Ovary (tissue), 9 donors: Measurements from ENCODE around the gene ABHD12. TPM values are rescaled to one million over a fixed set of nuclear protein-coding genes. Genes with fewer than 3 reads are reported as not detected.

Experiments
- DNase-seq, 5 donors: peaks; one replicate each; pipeline ENCODE4 v3.0.0-alpha.2; 2019 to 2020
- H3K27ac ChIP-seq, 2 donors: fragments of 200-600 bp; one replicate each; pipeline versions ENCODE4 v1.5.1 to v1.8.0; 2019 to 2022
- H3K27me3 ChIP-seq: fragments of 200-600 bp; one replicate; pipeline ENCODE4 v1.8.0; 2022
- H3K36me3 ChIP-seq: fragments of 200-600 bp; sonication (generic); one replicate; pipeline ENCODE4 v1.5.1; 2019
- H3K4me1 ChIP-seq: one replicate; pipeline ENCODE4 v1.8.1; 2013; ENCODE audit warnings: mild to moderate bottlenecking, moderate library complexity; ENCODE audit not compliant: insufficient read depth
- H3K4me3 ChIP-seq: fragments of 200-600 bp; sonication (generic); one replicate; pipeline ENCODE4 v1.5.1; 2017
- H3K9me3 ChIP-seq, 2 donors: fragments of 200-600 bp in 1 of 2; sonication (generic) in 1 of 2; one replicate each; pipeline versions ENCODE4 v1.5.1 to v1.8.1; 2013 to 2019; ENCODE audit warnings: mild to moderate bottlenecking in 1 of 2, moderate library complexity in 1 of 2
- CTCF ChIP-seq, 3 donors: fragments of 450-650 bp in 2 of 3; fragments of 200-600 bp in 1 of 3; IDR thresholded peaks; one replicate each; pipeline versions ENCODE4 v1.5.1 to v1.8.0; 2016 to 2022; ENCODE audit warnings: antibody characterized with exemption in 3 of 3, mild to moderate bottlenecking in 1 of 3
- EP300 ChIP-seq: sonication (generic); formaldehyde crosslinking; IDR thresholded peaks from one replicate; pipeline ENCODE4 v1.6.1; 2017; ENCODE audit warnings: antibody characterized with exemption
- POLR2A ChIP-seq: fragments of 450-650 bp; IDR thresholded peaks from one replicate; pipeline ENCODE4 v1.6.1; 2017; ENCODE audit warnings: antibody characterized with exemption, mild to moderate bottlenecking, moderate library complexity
- WGBS, 3 donors: extraction: QIAGEN DNeasy Blood & Tissue Kit in 1 of 3; methylation state at CpG; one replicate each; pipeline versions ENCODE4 v1.1.5 to v1.1.7; 2013 to 2017; 5-methylcytosine and 5-hydroxymethylcytosine counted together
- intact Hi-C, 4 donors: fragments of 100-400 bp; cut with DNase I; formaldehyde crosslinking; loops; one replicate each; pipeline versions ENCODE4 v1.11.0 to v1.15.1; 2022 to 2023
- polyA plus RNA-seq, 2 donors: library from polyadenylated mRNA; stranded (reverse); fragments of 200-250 nt in 1 of 2; fragments of 350-450 nt in 1 of 2; fragmentation: Illumina TruSeq in 1 of 2; extraction: RNeasy Lipid Tissue Mini Kit (QIAGEN cat#74804) in 1 of 2; gene quantifications; one replicate each; pipeline ENCODE4 v1.2.3, GENCODE V29; 2013 to 2014
- total RNA-seq, 7 donors: library from RNA; depleted of rRNA in 2 of 7; stranded (reverse); fragments of >200 nt in 2 of 7; fragmentation: NEBNext Ultra II Directional in 3 of 7; extraction: Animal tissue kit (Norgen Biotek cat#: 25700) in 3 of 7; gene quantifications; one replicate each; pipeline versions ENCODE4 v1.1.0 to v1.2.4, GENCODE V29; 2016 to 2023
- donor health status: DM: no; HTN: no; CAD: no; lungs with moderate emphysema.
- donor health status: DM: no; HTN: no; CAD: no.
- donor health status: Bipolar disorder and iron deficiency.
- donor health status: DM: yes; HTN: yes; CAD: no.
- donor health status: DM: no; HTN: no; CAD: no.
- donor health status: DM: yes; HTN: yes; CAD: no.

ABHD12 gene
- total and polyA plus RNA-seq, 9 donors = 15.0 to 87.6 (median 37.6) TPM

GRCh38 chr20:25292176-25292891 lies 98.3 kb downstream of the ABHD12 start:
- DNase-seq = no peak
- intact Hi-C loops = loop anchor here in 3 of 4 donors (5.0 to 10.0 kb wide), 4 partner anchors 102 to 298 kb away; partner anchors contain the start of genes ABHD12 (in 2 of the 3) and APMAP (in 1 of the 3)
- H3K9me3 ChIP-seq = no peaks in the 10 kb centered on the region
- 89 to 93% (median 91%) methylated on average over 30 to 35 of the region's 35 CpGs for WGBS, 3 donors
- H3K27ac ChIP-seq = no peak overlapping the region
- H3K4me3 ChIP-seq = no peak overlapping the region
- H3K27me3 ChIP-seq = no peaks in the 10 kb centered on the region
- TF ChIP-seq CTCF (IDR thresholded peaks at IDR 0.05) (no peak), POLR2A (no peak), EP300 (no peak)
- H3K4me1 ChIP-seq = no peaks in the 10 kb centered on the region
- H3K36me3 ChIP-seq = no peaks in the 10 kb centered on the region

- no peaks in the 10 kb centered on the region for H3K36me3 ChIP-seq
- 43 to 64% (median 47%) methylated on average over 26 of the region's 26 CpGs for WGBS, 3 donors
- H3K9me3 ChIP-seq = no peaks in the 10 kb centered on the region
- H3K27me3 ChIP-seq = no peaks in the 10 kb centered on the region
- H3K4me3 ChIP-seq = no peak overlapping the region
- intact Hi-C loops = loop anchor here in 3 of 4 donors (5.0 to 10.0 kb wide), 4 partner anchors 103 to 297 kb away; partner anchors contain the start of genes ABHD12 (in 2 of the 3) and APMAP (in 1 of the 3)
- peak in 2 of 5 donors; percentile 19 to 65 for DNase-seq
- H3K4me1 ChIP-seq = no peaks in the 10 kb centered on the region
- H3K27ac ChIP-seq = peak overlapping the region in 1 of 2 donors; percentile 31
- TF ChIP-seq EP300 (no peak), POLR2A (no peak), CTCF (IDR thresholded peaks at IDR 0.05) (no peak)
Measured at GRCh38 chr20:25291432-25292133, 99.1 kb downstream of the ABHD12 start.

GRCh38 chr20:25290646-25291431 lies 99.8 kb downstream of the ABHD12 start:
- no peaks in the 10 kb centered on the region for H3K27me3 ChIP-seq
- WGBS, 3 donors = 83 to 90% (median 86%) methylated on average over 22 of the region's 22 CpGs
- DNase-seq = peak in 1 of 5 donors; percentile 23
- peak overlapping the region in 1 of 2 donors; percentile 31 for H3K27ac ChIP-seq
- no peaks in the 10 kb centered on the region for H3K9me3 ChIP-seq
- H3K36me3 ChIP-seq = no peaks in the 10 kb centered on the region
- H3K4me1 ChIP-seq = no peaks in the 10 kb centered on the region
- intact Hi-C loops = loop anchor here in 3 of 4 donors (5.0 to 10.0 kb wide), 4 partner anchors 104 to 296 kb away; partner anchors contain the start of genes ABHD12 (in 2 of the 3) and APMAP (in 1 of the 3)
- no peak for TF ChIP-seq CTCF (IDR thresholded peaks at IDR 0.05)
- no peak for TF ChIP-seq EP300
- TF ChIP-seq POLR2A = no peak
- H3K4me3 ChIP-seq = no peak overlapping the region
